ENCODE results near the gene DDO.

DDO gene

GRCh38 chr6:110456694-110457093, 41.3 kb upstream of the DDO start:
- no peak for TF ChIP-seq CTCF (IDR thresholded peaks at IDR 0.05; ENCODE audit: control insufficient read depth, insufficient read depth, low read depth, low read length, missing control alignments)
- no peak overlapping the region for H3K4me3 ChIP-seq (ENCODE audit: control insufficient read depth, low read depth, low read length)
- no peak for DNase-seq (ENCODE audit: low read depth)

- no peak for TF ChIP-seq CTCF (IDR thresholded peaks at IDR 0.05; ENCODE audit: control insufficient read depth, insufficient read depth, low read depth, low read length, missing control alignments)
- DNase-seq (ENCODE audit: low read depth), result no peak
Measured at GRCh38 chr6:110449541-110449895, 34.1 kb upstream of the DDO start.

GRCh38 chr6:110448846-110449540, 33.6 kb upstream of the DDO start:
- no peak for TF ChIP-seq CTCF (IDR thresholded peaks at IDR 0.05; ENCODE audit: control insufficient read depth, insufficient read depth, low read depth, low read length, missing control alignments)
- DNase-seq (ENCODE audit: low read depth), result no peak
- H3K4me3 ChIP-seq (ENCODE audit: control insufficient read depth, low read depth, low read length), result no peak overlapping the region

More at GRCh38 chr6:110449541-110449895, 34.1 kb upstream of the DDO start:
- no peak overlapping the region for H3K4me3 ChIP-seq (ENCODE audit: control insufficient read depth, low read depth, low read length)

- TF ChIP-seq CTCF (IDR thresholded peaks at IDR 0.05; ENCODE audit: control insufficient read depth, insufficient read depth, low read depth, low read length, missing control alignments), result no peak
Measured at GRCh38 chr6:110447761-110448160, 32.4 kb upstream of the DDO start.

GRCh38 chr6:110446405-110446804, 31.0 kb upstream of the DDO start:
- H3K4me3 ChIP-seq (ENCODE audit: control insufficient read depth, low read depth, low read length), result no peak overlapping the region
- DNase-seq (ENCODE audit: low read depth), result no peak
- TF ChIP-seq CTCF (IDR thresholded peaks at IDR 0.05; ENCODE audit: control insufficient read depth, insufficient read depth, low read depth, low read length, missing control alignments), result no peak

More at GRCh38 chr6:110447761-110448160, 32.4 kb upstream of the DDO start:
- no peak overlapping the region for H3K4me3 ChIP-seq (ENCODE audit: control insufficient read depth, low read depth, low read length)
- DNase-seq (ENCODE audit: low read depth), result no peak

- DNase-seq (ENCODE audit: low read depth), result no peak
- TF ChIP-seq CTCF (IDR thresholded peaks at IDR 0.05; ENCODE audit: control insufficient read depth, insufficient read depth, low read depth, low read length, missing control alignments), result no peak
- H3K4me3 ChIP-seq (ENCODE audit: control insufficient read depth, low read depth, low read length), result no peak overlapping the region
Measured at GRCh38 chr6:110440026-110440425, 24.7 kb upstream of the DDO start.

All from AG09309 (cell line).